Astrocyte (in vitro differentiated cells and primary cell): ENCODE measurements around the gene ARHGAP40. TPM values are rescaled to one million over a fixed set of nuclear protein-coding genes. Genes with fewer than 3 reads are reported as not detected.

ENCODE experiments used
- DNase-seq: peaks from one replicate; pipeline ENCODE4 v3.0.0-alpha.2; 2010; ENCODE audit warnings: low read depth
- FAIRE-seq: peaks from 2 replicates; lab custom pipeline; 2011; peaks lifted over from hg19 to GRCh38; lab: Jason Lieb, UNC
- H2AFZ ChIP-seq: 2 replicates; pipeline ENCODE4 v1.6.0; 2012; ENCODE audit warnings: low read depth, low read length, inconsistent platforms
- H3K27ac ChIP-seq: 2 replicates; pipeline ENCODE4 v1.5.1; 2011; ENCODE audit warnings: low read depth, low read length, inconsistent platforms
- H3K27me3 ChIP-seq: 2 replicates; pipeline ENCODE4 v1.6.0; 2011; ENCODE audit warnings: low read length, inconsistent platforms; ENCODE audit not compliant: insufficient read depth
- H3K36me3 ChIP-seq: 2 replicates; pipeline ENCODE4 v1.5.1; 2011; ENCODE audit warnings: low read length, inconsistent platforms; ENCODE audit not compliant: insufficient read depth
- H3K4me1 ChIP-seq: 2 replicates; pipeline ENCODE4 v1.5.1; 2011; ENCODE audit warnings: low read length, inconsistent platforms; ENCODE audit not compliant: insufficient read depth
- H3K4me2 ChIP-seq: 2 replicates; pipeline ENCODE4 v1.6.0; 2012; ENCODE audit warnings: low read length, inconsistent platforms
- H3K4me3 ChIP-seq: 2 replicates; pipeline ENCODE4 v1.5.1; 2011; ENCODE audit warnings: low read depth, mild to moderate bottlenecking, low read length, inconsistent platforms; ENCODE audit not compliant: insufficient read depth
- H3K79me2 ChIP-seq: 2 replicates; pipeline ENCODE4 v1.6.0; 2012; ENCODE audit warnings: mild to moderate bottlenecking, low read length, inconsistent platforms; ENCODE audit not compliant: insufficient read depth
- H3K9ac ChIP-seq: 2 replicates; pipeline ENCODE4 v1.6.0; 2012; ENCODE audit warnings: mild to moderate bottlenecking, low read length, inconsistent platforms
- H3K9me3 ChIP-seq: 2 replicates; pipeline ENCODE4 v1.5.1; 2012; ENCODE audit warnings: low read depth, mild to moderate bottlenecking, low read length, inconsistent platforms; ENCODE audit not compliant: insufficient read depth
- H4K20me1 ChIP-seq: 2 replicates; pipeline ENCODE4 v1.6.0; 2012; ENCODE audit warnings: low read length, inconsistent platforms; ENCODE audit not compliant: insufficient read depth
- H3K27ac Mint-ChIP-seq: one replicate; pipeline ENCODE4 v1.8.0; 2021; ENCODE audit warnings: mild to moderate bottlenecking, mixed read lengths; ENCODE audit not compliant: unreplicated experiment
- H3K27me3 Mint-ChIP-seq: one replicate; pipeline ENCODE4 v1.8.0; 2021; ENCODE audit warnings: low read depth, mixed read lengths; ENCODE audit not compliant: unreplicated experiment
- H3K36me3 Mint-ChIP-seq: one replicate; pipeline ENCODE4 v1.8.0; 2021; ENCODE audit warnings: low read depth, mixed read lengths; ENCODE audit not compliant: unreplicated experiment
- H3K4me1 Mint-ChIP-seq: one replicate; pipeline ENCODE4 v1.8.0; 2021; ENCODE audit warnings: low read depth, mixed read lengths; ENCODE audit not compliant: unreplicated experiment
- H3K4me3 Mint-ChIP-seq: one replicate; pipeline ENCODE4 v1.8.0; 2021; ENCODE audit warnings: mild to moderate bottlenecking, moderate library complexity, mixed read lengths; ENCODE audit not compliant: unreplicated experiment
- H3K9me3 Mint-ChIP-seq: one replicate; pipeline ENCODE4 v1.8.0; 2021; ENCODE audit warnings: mild to moderate bottlenecking, mixed read lengths; ENCODE audit not compliant: unreplicated experiment
- EZH2 ChIP-seq: IDR thresholded peaks from 2 replicates; pipeline ENCODE4 v1.6.1; 2012; ENCODE audit warnings: mild to moderate bottlenecking, low read length, inconsistent platforms; ENCODE audit not compliant: insufficient read depth
- total RNA-seq: library from RNA; stranded (reverse); gene quantifications from 2 replicates; pipeline ENCODE4 v1.2.1, GENCODE V29; 2021
- TF ChIP-seq, protein P1 (sequence below): IDR thresholded peaks from 2 replicates; pipeline ENCODE4 v1.5.1; 2011; ENCODE audit warnings: low read depth, mild to moderate bottlenecking, inconsistent platforms, low read length, moderate library complexity; ENCODE audit not compliant: insufficient read depth

ARHGAP40 gene
- total RNA-seq, 1 donor from 2014 or later = 0.27 TPM

- TF ChIP-seq, protein P1, sequence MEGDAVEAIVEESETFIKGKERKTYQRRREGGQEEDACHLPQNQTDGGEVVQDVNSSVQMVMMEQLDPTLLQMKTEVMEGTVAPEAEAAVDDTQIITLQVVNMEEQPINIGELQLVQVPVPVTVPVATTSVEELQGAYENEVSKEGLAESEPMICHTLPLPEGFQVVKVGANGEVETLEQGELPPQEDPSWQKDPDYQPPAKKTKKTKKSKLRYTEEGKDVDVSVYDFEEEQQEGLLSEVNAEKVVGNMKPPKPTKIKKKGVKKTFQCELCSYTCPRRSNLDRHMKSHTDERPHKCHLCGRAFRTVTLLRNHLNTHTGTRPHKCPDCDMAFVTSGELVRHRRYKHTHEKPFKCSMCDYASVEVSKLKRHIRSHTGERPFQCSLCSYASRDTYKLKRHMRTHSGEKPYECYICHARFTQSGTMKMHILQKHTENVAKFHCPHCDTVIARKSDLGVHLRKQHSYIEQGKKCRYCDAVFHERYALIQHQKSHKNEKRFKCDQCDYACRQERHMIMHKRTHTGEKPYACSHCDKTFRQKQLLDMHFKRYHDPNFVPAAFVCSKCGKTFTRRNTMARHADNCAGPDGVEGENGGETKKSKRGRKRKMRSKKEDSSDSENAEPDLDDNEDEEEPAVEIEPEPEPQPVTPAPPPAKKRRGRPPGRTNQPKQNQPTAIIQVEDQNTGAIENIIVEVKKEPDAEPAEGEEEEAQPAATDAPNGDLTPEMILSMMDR = no peak
- TF ChIP-seq EZH2 = no peak
- Histone ChIP-seq H3K4me3 (no peak overlapping the region), H3K9ac (no peak overlapping the region), H3K36me3 (no peaks in the 10 kb centered on the region), H3K4me2 (no peak overlapping the region), H2AFZ (no peak overlapping the region), H4K20me1 (no peaks in the 10 kb centered on the region), H3K27ac (no peak overlapping the region), H3K27me3 (peaks cover 2% of the 10 kb centered on the region), H3K9me3 (no peaks in the 10 kb centered on the region), H3K79me2 (no peaks in the 10 kb centered on the region), H3K4me1 (no peaks in the 10 kb centered on the region)
- Mint-ChIP-seq H3K27me3 (peaks cover 32% of the 10 kb centered on the region), H3K4me3 (no peak overlapping the region), H3K4me1 (no peaks in the 10 kb centered on the region), H3K9me3 (no peaks in the 10 kb centered on the region), H3K36me3 (no peaks in the 10 kb centered on the region), H3K27ac (no peak overlapping the region)
- no peak for DNase-seq
- no peak for FAIRE-seq
These were observed 95.7 kb downstream of the ARHGAP40 start for GRCh38 chr20:38697306-38697705.

DNA sequence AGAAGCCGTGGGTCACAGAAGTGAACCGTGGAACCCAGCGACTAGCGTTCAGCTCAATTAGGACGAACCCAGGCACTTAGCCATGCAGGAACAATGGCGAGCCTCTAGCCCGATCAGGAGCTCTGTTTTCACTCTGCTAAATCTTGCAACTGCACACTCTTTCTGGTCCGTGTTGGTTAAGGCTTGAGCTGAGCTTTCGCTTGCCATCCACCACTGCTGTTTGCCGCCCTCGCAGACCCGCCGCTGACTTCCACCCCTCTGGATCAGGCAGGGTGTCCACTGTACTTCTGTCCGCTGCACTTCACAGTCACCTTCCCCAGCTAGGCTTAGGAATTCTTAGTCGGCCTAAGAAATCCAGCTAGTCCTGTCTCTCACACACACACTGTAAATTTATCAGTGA lies 96.9 kb downstream of the ARHGAP40 start:
- Mint-ChIP-seq H3K9me3 (no peaks in the 10 kb centered on the region), H3K36me3 (no peaks in the 10 kb centered on the region), H3K4me1 (no peaks in the 10 kb centered on the region), H3K27me3 (peaks cover 41% of the 10 kb centered on the region), H3K4me3 (no peak overlapping the region), H3K27ac (no peak overlapping the region)
- no peak for TF ChIP-seq EZH2
- TF ChIP-seq, protein P1 = no peak
- Histone ChIP-seq H3K4me1 (no peaks in the 10 kb centered on the region), H4K20me1 (no peaks in the 10 kb centered on the region), H3K79me2 (no peaks in the 10 kb centered on the region), H3K9me3 (no peaks in the 10 kb centered on the region), H3K4me3 (no peak overlapping the region), H3K27me3 (peaks cover 2% of the 10 kb centered on the region), H3K27ac (no peak overlapping the region), H3K4me2 (no peak overlapping the region), H3K36me3 (no peaks in the 10 kb centered on the region), H2AFZ (no peak overlapping the region), H3K9ac (no peak overlapping the region)
- DNase-seq (no peak), FAIRE-seq (no peak)

DNA sequence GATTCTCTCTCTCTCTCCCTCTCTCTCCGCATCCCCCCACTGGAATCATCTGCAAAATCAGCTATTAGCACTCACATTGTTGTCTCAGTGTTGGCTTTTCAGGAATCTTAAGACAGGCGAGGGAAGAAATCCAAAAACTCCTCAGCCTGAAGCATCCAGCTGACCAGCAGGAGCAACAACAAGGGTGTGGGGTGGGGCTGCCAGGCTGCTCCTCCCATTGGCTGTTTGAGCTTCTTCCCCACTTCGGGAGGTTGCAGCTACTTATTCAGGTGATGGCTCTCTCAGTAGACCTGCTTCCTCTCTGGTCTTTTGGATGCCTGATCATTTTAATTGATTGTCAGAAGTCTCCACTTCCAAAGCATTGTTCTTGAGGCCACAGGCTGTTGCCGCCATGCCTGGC lies 98.5 kb downstream of the ARHGAP40 start:
- Histone ChIP-seq H3K36me3 (no peaks in the 10 kb centered on the region), H3K27me3 (peaks cover 2% of the 10 kb centered on the region), H3K9me3 (no peaks in the 10 kb centered on the region), H4K20me1 (no peaks in the 10 kb centered on the region), H3K9ac (no peak overlapping the region), H3K27ac (no peak overlapping the region), H3K4me1 (no peaks in the 10 kb centered on the region), H3K4me3 (no peak overlapping the region), H2AFZ (no peak overlapping the region), H3K4me2 (no peak overlapping the region), H3K79me2 (no peaks in the 10 kb centered on the region)
- no peak for DNase-seq
- no peak for FAIRE-seq
- TF ChIP-seq EZH2 = no peak
- TF ChIP-seq, protein P1 = no peak
- H3K4me1 Mint-ChIP-seq = no peaks in the 10 kb centered on the region
- peaks cover 5% of the 10 kb centered on the region for H3K9me3 Mint-ChIP-seq
- no peaks in the 10 kb centered on the region for H3K36me3 Mint-ChIP-seq
- peaks cover 44% of the 10 kb centered on the region for H3K27me3 Mint-ChIP-seq
- no peak overlapping the region for H3K4me3 Mint-ChIP-seq
- no peak overlapping the region for H3K27ac Mint-ChIP-seq

Other genes starting within 250 kb of the ARHGAP40 start
- gene SNHG17, start 166.5 kb upstream of the ARHGAP40 start, total RNA-seq = 34.2 and 39.3 TPM in 2 replicates
- gene RALGAPB, start 129.0 kb upstream of the ARHGAP40 start, total RNA-seq = 39.0 and 40.2 TPM in 2 replicates
- not detected in 2 replicates for gene ADIG, start 20.6 kb upstream of the ARHGAP40 start, total RNA-seq
- not detected in 2 replicates for gene SLC32A1, start 122.7 kb downstream of the ARHGAP40 start, total RNA-seq
- gene ACTR5, start 146.7 kb downstream of the ARHGAP40 start, total RNA-seq = 3.7 and 4.0 TPM in 2 replicates
- 0.41 and 0.68 TPM in 2 replicates for gene PPP1R16B, start 203.9 kb downstream of the ARHGAP40 start, total RNA-seq